GM18870 (cell line): ENCODE results near the gene APBA1.
A peak's percentile ranks its signal among the peaks of the same experiment; 100 is the strongest.

Experiments used
- ATAC-seq: cut with Tn5 transposase; IDR thresholded peaks from one replicate; pipeline ENCODE4 v1.9.1; 2021; ENCODE audit warnings: moderate library complexity; ENCODE audit not compliant: unreplicated experiment

The APBA1 gene

DNA sequence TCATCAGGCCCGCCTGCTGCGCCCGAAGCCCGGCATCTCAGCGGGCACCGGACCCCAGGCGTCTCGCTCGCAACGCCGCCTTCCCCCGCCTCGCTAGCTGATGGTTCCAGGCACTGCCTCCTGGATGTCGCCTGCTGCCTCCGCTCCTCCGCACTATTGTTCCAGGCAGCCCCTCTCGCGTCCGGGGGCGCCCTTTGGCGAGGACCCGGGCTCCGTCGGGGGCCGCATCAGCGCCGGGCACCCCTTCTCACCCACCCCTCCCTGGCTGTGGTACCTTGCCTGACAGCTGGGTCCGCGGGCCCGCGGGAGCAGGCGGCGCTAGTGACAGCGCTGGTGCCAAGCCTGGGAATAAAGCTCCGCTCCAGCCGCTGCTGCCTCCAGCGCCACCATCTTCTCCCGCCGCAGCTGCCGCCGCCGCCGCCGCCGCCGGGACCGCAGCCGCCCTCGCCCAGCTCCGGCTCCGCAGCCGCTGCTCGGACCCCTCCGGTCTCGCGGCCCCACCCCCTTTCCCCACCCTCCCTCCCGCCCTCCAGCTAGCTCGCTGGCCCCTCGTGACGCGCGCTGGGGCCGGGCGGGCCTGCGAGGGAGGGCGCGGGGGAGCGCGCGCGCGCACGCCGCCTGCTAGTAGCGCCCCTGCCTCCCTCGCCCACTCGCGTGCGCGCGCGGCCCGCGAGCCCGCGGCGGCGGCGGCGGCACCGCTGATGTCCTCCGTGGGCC, at the start of gene APBA1:
Gene APBA1 (minus strand): TSS at position 493 of the 717 bp plus-strand sequence.
- ATAC-seq, result no peak

DNA sequence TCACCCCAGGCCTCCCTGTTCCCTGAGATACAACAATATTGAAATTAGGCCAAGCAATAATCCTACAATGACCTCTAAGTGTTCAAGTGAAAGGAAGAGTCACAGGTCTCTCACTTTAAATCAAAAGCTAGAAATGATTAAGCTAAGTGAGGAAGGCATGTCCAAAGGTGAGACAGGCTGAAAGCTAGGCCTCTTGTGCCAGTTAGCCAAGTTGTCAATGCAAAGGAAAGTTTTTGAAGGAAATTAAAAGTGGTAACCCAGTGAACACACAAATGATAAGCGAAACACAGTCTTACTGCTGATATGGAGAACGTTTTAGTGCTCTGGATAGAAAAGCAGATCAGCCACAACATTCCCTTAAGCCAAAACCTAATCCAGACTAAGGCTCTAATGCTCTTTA, 47.8 kb upstream of the APBA1 start:
- no peak for ATAC-seq

DNA sequence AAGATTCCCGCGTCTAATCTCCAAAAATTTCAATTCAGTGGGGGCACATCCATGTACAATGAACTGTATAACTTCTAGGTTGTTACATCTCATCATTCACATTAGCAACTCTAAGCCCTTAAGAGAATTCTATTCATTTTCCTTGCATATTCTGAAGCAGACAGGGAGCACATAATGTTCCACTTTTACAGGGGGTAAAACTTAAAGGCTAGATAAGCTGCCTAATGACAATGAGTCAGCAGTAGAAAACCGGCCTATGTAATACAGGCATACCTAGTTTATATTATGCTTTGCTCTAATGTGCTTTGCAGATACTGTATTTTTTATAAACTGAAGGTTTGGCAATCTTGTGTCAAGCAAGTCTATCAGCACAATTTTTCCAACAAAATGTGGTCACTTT, 47.2 kb upstream of the APBA1 start:
- no peak for ATAC-seq

DNA sequence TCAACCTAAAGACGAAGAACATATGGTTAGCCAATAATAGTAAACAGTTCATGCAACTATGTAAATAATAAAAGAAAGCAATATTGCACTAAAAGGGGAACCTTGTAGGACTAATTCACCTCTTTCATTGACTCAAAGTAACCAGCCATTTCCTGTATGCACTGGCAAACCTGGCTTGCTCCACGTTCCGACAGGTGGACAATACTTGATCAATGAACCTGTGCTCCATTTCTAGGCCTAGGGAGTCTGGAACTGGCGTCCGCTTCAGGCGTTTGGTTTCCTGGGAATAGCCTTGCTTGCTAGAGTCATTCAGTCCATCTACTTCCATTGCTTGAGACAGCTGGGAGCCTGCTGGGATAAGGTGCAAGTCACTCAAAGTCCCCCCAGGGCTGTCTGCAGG, 46.0 kb upstream of the APBA1 start:
- no peak for ATAC-seq

DNA sequence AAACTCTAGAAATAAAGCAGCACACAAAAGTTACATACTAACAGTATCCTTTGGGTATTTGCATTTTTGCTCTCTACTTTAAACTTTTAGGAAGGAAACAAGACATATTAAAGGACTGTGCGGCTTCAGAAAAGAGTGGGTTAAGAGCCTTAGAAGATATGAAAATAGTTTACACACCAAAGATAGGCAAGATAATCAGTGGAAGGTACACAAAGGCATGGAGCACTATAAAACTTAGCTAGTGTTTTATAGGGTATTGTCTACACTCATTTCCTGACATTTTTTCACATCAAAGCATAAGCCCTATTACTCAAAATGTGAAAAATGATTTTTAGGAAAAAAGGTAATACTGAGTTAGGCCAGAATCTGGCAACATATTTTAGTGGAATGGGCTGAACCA, 43.7 kb upstream of the APBA1 start:
- no peak for ATAC-seq

DNA sequence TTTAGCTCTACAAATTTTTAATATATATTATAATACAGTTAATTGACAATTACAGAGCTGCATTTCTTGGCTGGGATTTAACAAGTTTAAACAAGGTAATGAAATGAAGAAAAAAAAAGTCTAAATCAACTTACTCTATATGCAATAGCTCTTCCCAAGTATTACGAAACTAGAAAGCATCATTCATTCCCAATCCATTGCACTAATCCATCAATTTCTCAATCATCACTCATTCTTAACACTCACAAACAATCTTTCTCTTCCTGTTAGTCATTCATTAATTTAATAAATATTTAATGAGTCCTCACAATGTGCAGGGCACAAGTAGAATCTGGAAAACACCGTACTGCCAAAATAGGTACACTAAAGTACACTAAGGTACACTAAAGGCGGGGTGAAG, 42.9 kb upstream of the APBA1 start:
- no peak for ATAC-seq

DNA sequence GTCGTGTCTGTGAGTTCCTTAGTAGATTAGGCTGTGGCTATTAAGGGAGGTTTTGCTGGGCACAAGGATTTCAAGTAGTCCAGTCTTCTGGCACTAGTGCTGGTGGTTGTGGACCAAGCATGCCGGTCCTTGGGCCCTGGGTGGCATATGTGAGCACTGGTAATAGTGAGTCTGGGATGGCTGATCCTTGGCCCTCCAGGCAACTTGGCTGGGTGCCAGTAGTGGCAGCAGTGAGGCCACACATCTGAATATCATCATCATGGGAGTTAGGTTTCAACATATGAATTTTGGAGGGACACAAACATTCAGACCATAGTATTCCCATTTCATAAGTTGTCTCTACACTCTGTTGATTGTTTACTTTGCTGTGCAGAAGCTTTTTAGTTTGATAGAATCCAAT, 25.3 kb upstream of the APBA1 start:
- no peak for ATAC-seq

DNA sequence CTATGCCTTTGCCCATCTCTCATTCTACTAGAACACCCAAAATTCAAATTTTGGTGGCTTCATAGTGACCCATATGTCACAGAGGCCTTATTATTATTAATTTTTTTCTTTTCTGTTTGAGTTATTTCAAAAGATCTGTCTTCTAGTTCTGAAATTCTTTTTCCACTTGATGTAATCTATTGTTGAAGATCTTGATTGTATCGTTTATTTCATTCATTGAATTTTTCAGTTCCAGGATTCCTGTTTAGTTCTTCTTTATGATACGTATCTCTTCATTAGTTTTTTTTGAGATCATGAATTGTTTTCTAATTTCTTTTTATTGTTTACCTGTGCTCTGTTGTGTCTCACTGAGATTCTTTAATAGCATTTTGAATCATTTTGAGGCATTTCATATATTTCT, 24.6 kb upstream of the APBA1 start:
- no peak for ATAC-seq

DNA sequence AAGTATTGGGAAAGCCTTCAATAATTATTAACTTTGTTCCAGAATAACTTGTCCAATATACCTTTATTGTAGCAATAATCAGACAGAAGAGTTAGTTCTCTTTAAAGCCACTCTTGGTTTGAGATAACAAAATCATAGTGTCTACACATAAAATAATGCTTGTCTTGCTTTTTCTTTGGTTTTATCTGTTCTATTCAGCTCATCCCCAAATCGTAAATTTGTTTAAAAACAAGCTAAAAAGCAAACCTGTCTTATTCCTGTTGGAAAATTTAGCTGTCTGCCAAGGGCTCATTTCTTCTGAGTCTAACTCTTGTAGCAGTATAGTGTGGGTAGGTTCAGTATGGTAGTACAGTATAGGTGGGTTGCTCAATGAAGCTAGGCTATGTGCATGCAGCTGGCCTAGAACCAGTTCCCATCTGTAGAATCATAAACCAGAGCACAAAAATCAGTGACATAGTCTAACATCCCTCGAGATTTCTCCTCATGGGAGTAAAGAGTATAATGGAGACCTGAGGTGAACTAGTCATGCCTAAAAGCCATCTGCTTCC, 17.9 kb upstream of the APBA1 start:
- no peak for ATAC-seq

DNA sequence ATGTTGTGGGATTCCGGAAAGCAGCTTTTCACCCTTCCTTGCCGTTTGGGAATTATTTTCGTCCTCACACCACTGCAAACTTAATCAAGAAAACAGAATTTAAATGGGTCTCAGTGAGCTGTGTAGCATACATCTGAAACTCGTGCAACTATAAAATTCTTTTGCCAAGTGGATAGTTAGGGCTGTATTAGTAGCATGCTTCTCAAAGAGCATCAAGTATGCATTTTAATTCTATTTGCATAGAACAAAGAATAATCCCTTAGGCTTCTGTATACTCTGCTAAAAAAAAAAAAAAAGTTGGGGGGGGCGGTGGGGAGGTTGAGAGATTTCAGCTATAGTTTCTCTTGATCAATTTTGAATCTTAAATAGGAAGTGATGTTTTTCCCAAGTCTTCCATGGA, 11.8 kb upstream of the APBA1 start:
- ATAC-seq, result no peak

DNA sequence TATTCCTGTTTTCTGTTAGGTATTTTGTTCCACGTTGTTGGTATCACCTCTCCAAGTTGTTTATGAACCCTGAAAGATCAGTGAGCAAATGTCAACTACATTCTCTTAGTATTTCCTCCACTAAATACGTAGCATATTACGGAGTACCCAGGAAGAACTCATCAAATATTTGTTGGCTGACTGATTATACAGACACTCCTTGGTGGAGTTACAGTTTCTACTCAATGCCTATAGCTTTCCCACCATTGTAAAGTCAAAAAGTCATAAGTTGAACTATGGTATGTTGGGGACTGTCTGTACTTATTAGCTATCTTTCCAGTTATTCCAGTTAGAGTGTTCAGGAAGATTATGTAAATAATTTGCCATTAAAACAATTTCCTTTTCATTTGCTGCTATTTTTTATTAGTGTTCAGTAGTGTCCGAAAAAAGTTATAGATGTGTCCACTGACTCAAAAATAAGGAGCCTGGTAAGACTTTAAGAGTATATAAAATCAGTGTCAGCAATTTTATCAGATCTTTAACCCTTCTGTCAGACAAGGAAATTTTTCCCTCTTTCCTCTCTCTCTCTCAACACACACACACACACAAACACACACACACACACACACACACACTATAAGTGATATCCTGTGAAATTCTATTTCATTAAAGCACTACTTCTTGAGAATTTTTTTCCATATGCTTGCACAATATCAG, 6.8 kb upstream of the APBA1 start:
- ATAC-seq, result no peak

DNA sequence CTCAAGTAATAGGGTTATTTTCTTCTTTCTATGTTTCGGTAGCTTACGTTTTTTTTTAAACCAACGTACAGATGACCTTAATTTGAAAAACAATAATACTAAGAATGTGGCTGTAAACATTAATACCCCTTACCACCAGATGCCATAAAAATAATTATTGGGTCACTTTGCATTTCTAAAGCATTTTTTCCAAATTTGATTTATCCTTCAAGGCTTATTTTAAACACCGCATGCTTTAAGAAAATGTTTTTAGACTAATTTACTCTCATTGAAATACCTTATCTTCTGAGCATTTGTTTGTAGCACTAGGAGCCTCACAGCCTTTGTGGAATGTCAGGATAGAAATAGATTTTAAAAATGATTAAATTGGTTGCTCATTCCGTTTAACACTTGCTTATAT, 5.8 kb upstream of the APBA1 start:
- ATAC-seq, result no peak

DNA sequence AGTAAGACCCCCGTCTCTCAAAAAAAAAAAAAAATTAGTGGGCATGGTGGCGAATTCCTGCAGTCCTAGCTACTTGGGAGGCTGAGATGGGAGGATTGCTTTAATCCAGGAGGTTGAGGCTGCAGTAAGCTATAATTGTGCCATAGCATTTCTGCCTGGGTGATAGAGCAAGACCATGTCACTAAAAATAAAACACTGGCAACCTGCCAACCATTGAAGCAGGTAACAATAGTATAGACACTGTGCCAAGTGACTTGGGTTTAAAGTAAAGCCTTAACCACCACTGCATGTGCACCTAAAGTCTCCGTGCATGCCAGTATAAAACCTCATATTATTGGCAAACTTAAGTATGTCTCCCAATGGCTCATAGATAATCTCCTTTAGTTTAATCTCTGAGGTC, 3.4 kb upstream of the APBA1 start:
- ATAC-seq, result no peak

DNA sequence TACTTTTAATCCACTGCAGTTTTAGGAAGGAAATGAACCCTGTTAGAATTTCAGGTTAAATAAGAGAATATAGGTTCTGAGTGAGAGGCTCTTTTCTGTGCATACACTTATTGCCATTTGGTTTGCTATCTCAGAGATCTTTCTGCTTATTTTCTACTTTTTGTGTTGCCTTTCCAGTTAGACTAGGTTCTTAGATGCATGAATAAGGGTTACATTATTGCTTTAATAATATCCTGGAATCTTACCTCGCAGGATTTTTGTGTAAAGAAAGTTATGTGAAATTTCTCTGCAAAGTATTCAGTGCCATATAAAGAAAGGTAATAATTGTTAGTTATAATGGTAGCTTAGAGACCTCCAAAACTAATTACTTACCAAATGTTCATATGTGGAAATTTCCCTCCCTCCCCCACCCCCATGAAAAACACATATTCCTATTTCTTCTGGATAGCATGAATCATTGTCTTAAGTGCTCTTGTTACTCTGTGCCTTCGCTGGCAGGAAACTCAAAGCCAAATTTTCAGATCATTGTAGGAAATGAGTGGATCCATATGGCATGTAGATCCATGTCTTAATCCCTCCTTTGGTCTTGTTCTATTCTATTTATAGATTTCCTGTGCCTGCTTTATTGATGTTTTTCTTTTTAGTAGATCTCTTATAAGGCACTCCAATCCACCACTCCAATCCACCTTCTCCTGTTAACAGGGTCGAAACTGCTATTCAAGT, 2.7 kb upstream of the APBA1 start:
- ATAC-seq, result no peak

DNA sequence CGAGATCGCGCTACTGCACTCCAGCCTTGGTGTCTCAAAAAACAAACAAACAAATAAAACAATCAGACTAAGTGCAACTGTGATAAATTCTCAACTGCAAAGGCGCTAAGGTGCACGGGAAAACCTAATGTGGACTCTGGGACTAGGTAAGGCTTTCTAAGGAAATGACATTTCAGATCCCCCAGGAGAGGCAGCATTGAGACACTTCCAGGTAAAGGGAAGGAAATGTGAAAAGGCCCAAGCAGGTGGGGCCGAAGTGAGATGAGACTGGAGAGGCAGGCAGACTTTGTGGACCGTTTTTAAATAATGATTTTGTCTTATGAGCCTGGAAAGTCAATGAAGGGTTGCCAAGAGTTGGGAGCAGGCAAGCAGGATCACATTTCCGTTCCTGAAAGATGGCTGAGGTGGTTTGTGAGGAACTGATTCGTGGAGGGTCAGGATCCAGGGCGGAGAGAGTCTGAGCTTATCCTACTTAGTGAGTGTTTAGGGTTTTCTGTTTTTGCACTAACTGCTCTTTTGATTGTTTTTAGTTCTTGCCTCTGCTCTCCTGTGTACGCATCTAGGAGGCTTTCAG, 2.0 kb upstream of the APBA1 start:
- ATAC-seq, result no peak

DNA sequence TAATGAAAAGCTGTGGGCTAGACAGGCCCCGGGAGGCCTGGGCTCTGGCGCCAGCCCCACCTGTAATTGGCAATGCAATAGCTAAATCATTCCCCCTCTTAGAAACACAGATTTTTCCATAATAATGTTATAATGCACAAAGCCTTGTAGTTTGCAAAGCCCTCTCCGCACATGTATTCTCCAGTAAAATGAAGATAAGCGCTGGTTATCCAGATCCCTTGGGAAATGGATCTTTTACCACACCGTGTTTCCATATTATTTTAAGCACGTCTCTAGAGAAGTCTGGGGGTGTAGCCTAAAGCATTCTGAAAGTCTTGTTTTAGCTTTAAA, 1.1 kb upstream of the APBA1 start:
- ATAC-seq, result no peak

DNA sequence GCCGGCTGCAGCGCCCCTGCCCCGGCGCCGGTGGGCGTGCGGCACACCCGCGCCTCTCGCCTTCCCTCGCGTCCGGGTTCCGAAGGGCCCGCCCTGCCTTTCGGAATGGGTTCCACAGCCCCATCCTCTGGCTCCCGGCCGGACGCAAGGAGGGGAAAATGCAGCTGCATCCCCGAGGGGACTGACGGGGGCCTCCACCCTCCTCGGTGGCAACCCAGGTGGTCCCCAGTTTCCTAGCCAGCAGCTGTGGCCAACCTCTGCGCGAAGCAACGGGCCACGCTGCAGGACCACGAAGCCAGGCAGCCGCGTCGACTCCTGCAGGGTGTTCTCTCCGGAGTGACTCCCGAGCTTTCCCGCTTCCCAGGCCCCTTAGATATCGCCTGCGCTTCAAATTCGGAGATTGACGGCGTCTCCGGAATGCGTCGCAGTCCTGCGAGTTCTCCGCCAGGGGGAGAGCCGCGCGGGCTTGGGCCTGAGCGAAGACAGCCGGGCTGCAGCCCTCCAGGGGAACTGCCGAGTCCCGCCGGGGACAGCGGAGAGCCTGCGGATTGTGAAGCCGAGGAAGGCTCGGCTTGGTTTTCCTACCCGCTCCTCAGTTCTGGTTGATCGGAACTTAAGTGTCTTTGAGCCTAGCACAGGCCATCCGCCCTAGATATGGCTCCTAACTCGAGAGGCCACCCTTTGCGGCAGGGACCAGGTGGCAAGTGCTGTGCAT, 582 bp upstream of the APBA1 start:
- ATAC-seq, result peak; percentile 77

DNA sequence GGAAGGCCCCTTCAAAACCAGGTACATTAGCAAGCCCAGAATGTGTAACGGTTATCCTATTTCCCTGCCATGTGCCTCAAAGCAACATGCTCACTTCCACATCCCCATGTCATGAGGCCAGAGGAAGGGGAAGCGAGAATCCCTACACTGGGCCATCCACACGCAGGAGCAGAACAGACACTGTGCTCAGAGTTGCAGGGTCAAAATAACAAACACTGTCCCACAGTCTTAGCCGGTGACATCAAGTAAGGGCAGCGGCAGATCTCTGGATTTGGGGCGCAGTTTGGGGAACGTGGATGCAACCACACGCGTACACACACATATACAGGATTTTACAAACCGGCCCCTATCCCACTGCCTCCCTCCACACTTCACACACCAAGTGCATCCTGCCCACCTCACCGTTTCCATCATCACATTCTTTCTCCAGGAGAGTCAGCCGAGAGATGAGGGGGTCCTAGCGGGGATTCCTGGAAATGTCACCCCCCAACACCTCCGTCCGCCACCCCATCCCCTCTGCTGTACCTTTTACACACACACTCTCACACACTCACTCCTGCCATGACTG, 776 bp downstream of the APBA1 start:
- ATAC-seq, result no peak

DNA sequence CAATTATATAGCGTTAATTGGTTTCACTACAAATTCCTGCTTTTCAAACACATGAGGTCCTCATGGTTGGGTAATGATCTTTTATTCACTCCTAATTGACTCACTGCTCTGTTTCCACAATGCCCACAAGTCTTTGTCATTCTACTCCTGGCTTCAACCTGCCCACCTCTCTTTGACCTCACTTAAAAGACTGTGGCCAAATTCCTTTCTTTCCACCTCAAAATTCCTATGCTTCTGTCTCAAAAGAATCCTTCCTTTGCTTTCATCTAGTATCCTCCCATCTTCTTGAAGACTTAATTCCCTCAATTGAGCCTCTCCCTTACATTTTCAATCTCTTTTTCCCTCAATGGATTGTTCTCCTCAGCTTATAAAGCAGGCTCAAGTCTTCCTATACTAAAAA, 4.9 kb downstream of the APBA1 start:
- ATAC-seq, result no peak

DNA sequence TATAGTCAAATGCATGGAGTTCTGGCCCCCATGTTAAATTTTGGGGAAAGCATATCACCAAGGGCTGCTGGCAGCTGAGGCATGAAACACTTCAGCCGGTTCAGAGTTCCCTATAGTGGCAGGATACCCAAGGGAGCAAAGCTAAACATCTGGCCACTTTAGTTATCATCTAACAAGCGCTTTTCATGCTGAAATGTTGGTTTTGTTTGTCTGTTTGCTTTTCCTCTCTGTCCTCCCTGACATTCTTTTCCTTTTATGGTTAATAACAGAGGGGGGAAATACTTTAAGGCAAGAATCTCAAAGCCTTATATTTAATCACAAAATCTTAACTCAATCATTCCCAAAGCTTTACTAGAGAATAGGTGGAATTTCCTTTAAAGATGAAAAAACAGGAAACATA, 11.9 kb downstream of the APBA1 start:
- ATAC-seq, result no peak
